Activated CD4-positive, alpha-beta T cell treated with anti-CD3 and anti-CD28 coated beads, Interleukin-2, Interleukin-4, amounts not matched to agents 100 ng/mL and 50 ng/mL, durations not matched to agents 16 hours and 8 hours (primary cell): ENCODE data around the gene GPC3.
"Not testable (repeated sequence)": the region's sequence is repeated elsewhere in the genome, so short reads cannot be mapped to it uniquely, and the experiment has no call there.

ENCODE experiments used
- DNase-seq: peaks from one replicate; pipeline ENCODE4 v3.0.0-alpha.2; 2020; ENCODE audit warnings: low spot score

The GPC3 gene

GRCh38 chrX:133888084-133888483 lies 97.3 kb downstream of the GPC3 start:
- not testable (repeated sequence) for DNase-seq

GRCh38 chrX:133884430-133885394 lies 100.7 kb downstream of the GPC3 start:
- no peak for DNase-seq

- DNase-seq = no peak
These were observed 103.5 kb downstream of the GPC3 start for GRCh38 chrX:133881893-133882292.

GRCh38 chrX:133881007-133881406 lies 104.4 kb downstream of the GPC3 start:
- no peak for DNase-seq

- DNase-seq = no peak
These were observed 105.4 kb downstream of the GPC3 start for GRCh38 chrX:133880032-133880443.

- no peak for DNase-seq
These were observed 106.7 kb downstream of the GPC3 start for GRCh38 chrX:133878710-133879109.

GRCh38 chrX:133876646-133877045 lies 108.7 kb downstream of the GPC3 start:
- DNase-seq = no peak

- DNase-seq = no peak
These were observed 116.1 kb downstream of the GPC3 start for GRCh38 chrX:133869270-133869669.

- DNase-seq = no peak
These were observed 116.7 kb downstream of the GPC3 start for GRCh38 chrX:133868682-133869081.

- no peak for DNase-seq
These were observed 117.1 kb downstream of the GPC3 start for GRCh38 chrX:133868250-133868649.

- no peak for DNase-seq
These were observed 119.5 kb downstream of the GPC3 start for GRCh38 chrX:133865761-133866471.

- no peak for DNase-seq
These were observed 121.2 kb downstream of the GPC3 start for GRCh38 chrX:133864236-133864635.

- no peak for DNase-seq
These were observed 125.5 kb downstream of the GPC3 start for GRCh38 chrX:133859860-133860259.

GRCh38 chrX:133859336-133859735 lies 126.1 kb downstream of the GPC3 start:
- no peak for DNase-seq

- DNase-seq = no peak
These were observed 127.6 kb downstream of the GPC3 start for GRCh38 chrX:133857640-133858269.

- DNase-seq = no peak
These were observed 128.6 kb downstream of the GPC3 start for GRCh38 chrX:133856819-133857218.

- DNase-seq = no peak
These were observed 131.1 kb downstream of the GPC3 start for GRCh38 chrX:133854290-133854689.

- DNase-seq = no peak
These were observed 132.5 kb downstream of the GPC3 start for GRCh38 chrX:133852837-133853356.

GRCh38 chrX:133852401-133852800 lies 133.0 kb downstream of the GPC3 start:
- DNase-seq = no peak

GRCh38 chrX:133850399-133850798 lies 135.0 kb downstream of the GPC3 start:
- DNase-seq = no peak

- DNase-seq = no peak
These were observed 135.7 kb downstream of the GPC3 start for GRCh38 chrX:133849676-133850075.

- DNase-seq = no peak
These were observed 137.9 kb downstream of the GPC3 start for GRCh38 chrX:133847340-133847994.
